IMR-90 (cell line): ENCODE data around the gene SMG1. TPM values are rescaled to one million over a fixed set of nuclear protein-coding genes. Genes with fewer than 3 reads are reported as not detected.

Experiments
- ATAC-seq: fragments of 200-7000 bp; cut with Tn5 transposase; 2 replicates; pipeline ENCODE4 v1.9.1; 2020; ENCODE audit warnings: low read depth, mild to moderate bottlenecking, moderate library complexity
- BruUV-seq: library from RNA; stranded (reverse); fragments of 400-500 nt; replicated peaks from 2 replicates; lab custom pipeline; 2021; lab: Mats Ljungman, UMichigan
- CTCF ChIA-PET: fragments of 300-600 bp; formaldehyde crosslinking; extraction: SDS; loops from one replicate; lab custom pipeline; 2021; ENCODE audit warnings: antibody characterized with exemption; lab: Yijun Ruan, JAX
- POLR2A ChIA-PET: fragments of 300-600 bp; sonication (Branson Sonifier 250); formaldehyde crosslinking; loops from one replicate; lab custom pipeline; 2022; ENCODE audit warnings: antibody characterized with exemption; ENCODE audit not compliant: unreplicated experiment; lab: Charles Lee
- DNase-seq: peaks from one replicate; pipeline ENCODE4 v3.0.0; 2013
- H2AFZ ChIP-seq: replicated peaks from 2 replicates; pipeline ENCODE3; 2013; ENCODE audit warnings: low read length, mild to moderate bottlenecking; ENCODE audit not compliant: poor library complexity
- H2AK5ac ChIP-seq: 2 replicates; pipeline ENCODE4 v1.6.1; 2013; ENCODE audit warnings: low read depth, low read length, inconsistent platforms
- H2AK9ac ChIP-seq: replicated peaks from 2 replicates; pipeline ENCODE3; 2013; ENCODE audit warnings: mild to moderate bottlenecking, low read depth, low read length, moderate library complexity; ENCODE audit not compliant: poor library complexity
- H2BK120ac ChIP-seq: 2 replicates; pipeline ENCODE4 v1.6.1; 2013; ENCODE audit warnings: low read depth, low read length, inconsistent platforms
- H2BK15ac ChIP-seq: 3 replicates; pipeline ENCODE4 v1.6.1; 2013; ENCODE audit warnings: low read depth, low read length, inconsistent platforms
- H2BK20ac ChIP-seq: 2 replicates; pipeline ENCODE4 v1.6.1; 2013; ENCODE audit warnings: low read depth, mild to moderate bottlenecking, inconsistent platforms, low read length, moderate library complexity
- H2BK5ac ChIP-seq: 2 replicates; pipeline ENCODE4 v1.6.1; 2013; ENCODE audit warnings: mild to moderate bottlenecking, low read depth, low read length, inconsistent platforms; ENCODE audit not compliant: poor library complexity, severe bottlenecking
- H3K14ac ChIP-seq: replicated peaks from 2 replicates; pipeline ENCODE4 v1.6.1; 2013; ENCODE audit warnings: low read depth, low read length, inconsistent platforms
- H3K18ac ChIP-seq: 2 replicates; pipeline ENCODE4 v1.6.1; 2013; ENCODE audit warnings: low read depth, low read length, control low read depth
- H3K23ac ChIP-seq: 2 replicates; pipeline ENCODE4 v1.6.1; 2013; ENCODE audit warnings: low read depth, low read length, inconsistent platforms
- H3K27ac ChIP-seq: 2 replicates; pipeline ENCODE4 v1.5.1; 2013; ENCODE audit warnings: mild to moderate bottlenecking, control low read depth, low read length; ENCODE audit not compliant: insufficient read depth
- H3K27me3 ChIP-seq: 2 replicates; pipeline ENCODE4 v1.6.1; 2013; ENCODE audit warnings: low read length; ENCODE audit not compliant: control insufficient read depth, insufficient read depth
- H3K36me3 ChIP-seq: 2 replicates; pipeline ENCODE4 v1.6.1; 2013; ENCODE audit warnings: low read length, mixed read lengths; ENCODE audit not compliant: control insufficient read depth, insufficient read depth
- H3K4ac ChIP-seq: 2 replicates; pipeline ENCODE4 v1.6.1; 2013; ENCODE audit warnings: low read depth, low read length, inconsistent platforms
- H3K4me1 ChIP-seq: 2 replicates; pipeline ENCODE4 v1.6.1; 2013; ENCODE audit warnings: low read length, mixed read lengths; ENCODE audit not compliant: control insufficient read depth, insufficient read depth
- H3K4me2 ChIP-seq: 2 replicates; pipeline ENCODE4 v1.6.1; 2013; ENCODE audit warnings: low read depth, mild to moderate bottlenecking, control low read depth, low read length, moderate library complexity
- H3K4me3 ChIP-seq: 2 replicates; pipeline ENCODE4 v1.5.1; 2013; ENCODE audit warnings: low read depth, mild to moderate bottlenecking, control low read depth, low read length, moderate library complexity; ENCODE audit not compliant: insufficient read depth
- H3K56ac ChIP-seq: 2 replicates; pipeline ENCODE4 v1.6.1; 2013; ENCODE audit warnings: low read length, inconsistent platforms; ENCODE audit not compliant: insufficient read depth; ENCODE audit errors: extremely low read depth
- H3K79me1 ChIP-seq, 2 experiments: 2 replicates each; pipeline ENCODE4 v1.6.1; 2013; ENCODE audit warnings: low read length in 2 of 2, inconsistent platforms in 1 of 2, low read depth in 1 of 2
- H3K9ac ChIP-seq: 2 replicates; pipeline ENCODE4 v1.6.1; 2013; ENCODE audit warnings: low read depth, low read length, control low read depth
- H3K9me1 ChIP-seq: 2 replicates; pipeline ENCODE4 v1.6.1; 2013; ENCODE audit warnings: low read length, inconsistent platforms; ENCODE audit not compliant: insufficient read depth
- H3K9me3 ChIP-seq: 2 replicates; pipeline ENCODE4 v1.6.1; 2013; ENCODE audit warnings: low read length; ENCODE audit not compliant: control insufficient read depth, insufficient read depth
- H4K20me1 ChIP-seq: 2 replicates; pipeline ENCODE4 v1.6.1; 2013; ENCODE audit warnings: low read length, inconsistent platforms; ENCODE audit not compliant: insufficient read depth
- H4K5ac ChIP-seq: 2 replicates; pipeline ENCODE4 v1.6.1; 2013; ENCODE audit warnings: mild to moderate bottlenecking, low read depth, low read length, control low read depth
- H4K8ac ChIP-seq, 2 experiments: 2 replicates each; pipeline ENCODE4 v1.6.1; 2013; ENCODE audit warnings: low read depth in 2 of 2, low read length in 2 of 2, control low read depth in 1 of 2, inconsistent platforms in 1 of 2
- H4K91ac ChIP-seq: 2 replicates; pipeline ENCODE4 v1.6.1; 2013; ENCODE audit warnings: low read depth, low read length, inconsistent platforms; ENCODE audit not compliant: insufficient read depth
- BHLHE40 ChIP-seq: fragments of 150-350 bp; IDR thresholded peaks from 2 replicates; pipeline ENCODE4 v1.6.1; 2016; ENCODE audit warnings: mild to moderate bottlenecking, low read depth, low read length
- CEBPB ChIP-seq: IDR thresholded peaks from 2 replicates; pipeline ENCODE4 v1.6.1; 2012; ENCODE audit warnings: low read depth, low read length, improper control_type of control experiment
- CHD1 ChIP-seq: IDR thresholded peaks from 2 replicates; pipeline ENCODE4 v1.6.1; 2012; ENCODE audit warnings: low read depth, low read length, improper control_type of control experiment
- FOS ChIP-seq: fragments of 150-350 bp; IDR thresholded peaks from 2 replicates; pipeline ENCODE4 v1.6.1; 2016; ENCODE audit warnings: low read depth, low read length
- MAFK ChIP-seq: IDR thresholded peaks from 2 replicates; pipeline ENCODE4 v1.6.1; 2012; ENCODE audit warnings: low read depth, low read length, improper control_type of control experiment
- MAZ ChIP-seq: IDR thresholded peaks from 2 replicates; pipeline ENCODE4 v1.6.1; 2012; ENCODE audit warnings: low read depth, mild to moderate bottlenecking, low read length, improper control_type of control experiment, moderate library complexity, borderline replicate concordance
- MXI1 ChIP-seq: IDR thresholded peaks from 2 replicates; pipeline ENCODE4 v1.6.1; 2012; ENCODE audit warnings: low read depth, mild to moderate bottlenecking, low read length, moderate library complexity, borderline replicate concordance
- NFE2L2 ChIP-seq: fragments of 150-350 bp; IDR thresholded peaks from 2 replicates; pipeline ENCODE4 v1.6.1; 2016; ENCODE audit warnings: low read depth, mild to moderate bottlenecking, low read length
- POLR2A ChIP-seq: IDR thresholded peaks from 2 replicates; pipeline ENCODE4 v1.6.1; 2012; ENCODE audit warnings: mild to moderate bottlenecking, low read depth, low read length
- RAD21 ChIP-seq: IDR thresholded peaks from 2 replicates; pipeline ENCODE4 v1.6.1; 2012; ENCODE audit warnings: low read length, improper control_type of control experiment
- RCOR1 ChIP-seq: IDR thresholded peaks from 2 replicates; pipeline ENCODE4 v1.6.1; 2012; ENCODE audit warnings: mild to moderate bottlenecking, low read length, improper control_type of control experiment; ENCODE audit not compliant: insufficient replicate concordance
- RFX5 ChIP-seq: IDR thresholded peaks from 2 replicates; pipeline ENCODE4 v1.8.0; 2012; ENCODE audit warnings: low read depth, mild to moderate bottlenecking, low read length, moderate library complexity
- SMC3 ChIP-seq: fragments of 150-350 bp; IDR thresholded peaks from 2 replicates; pipeline ENCODE4 v1.6.1; 2016; ENCODE audit warnings: low read depth, mild to moderate bottlenecking, antibody characterized with exemption, low read length, moderate library complexity
- USF2 ChIP-seq: fragments of 150-350 bp; IDR thresholded peaks from 2 replicates; pipeline ENCODE4 v1.6.1; 2017; ENCODE audit warnings: mild to moderate bottlenecking, antibody characterized with exemption, low read length, low read depth
- WGBS, 2 experiments: methylation state at CpG; one replicate each; pipeline versions ENCODE4 v1.1.5 to v1.1.7; 2013; ENCODE audit warnings: missing lambda C conversion rate in 2 of 2; ENCODE audit not compliant: insufficient read length in 1 of 2; ENCODE audit errors: extremely low coverage in 2 of 2; 5-methylcytosine and 5-hydroxymethylcytosine counted together
- dilution Hi-C: fragments of 300-500 bp; cut with HindIII; formaldehyde crosslinking; loops from one replicate; pipeline ENCODE4 v1.14.3; 2018; ENCODE audit warnings: low sequenced_read_pairs; ENCODE audit not compliant: unreplicated experiment
- in situ Hi-C: fragments of 300-500 bp; cut with MboI; formaldehyde crosslinking; loops from 3 replicates; pipeline ENCODE4 v1.14.3; 2019; ENCODE audit warnings: low sequenced_read_pairs, inconsistent platforms, mixed read lengths
- intact Hi-C: fragments of 100-400 bp; cut with micrococcal nuclease; formaldehyde crosslinking; loops from 2 replicates; pipeline ENCODE4 v1.10.0; 2022
- polyA plus RNA-seq, 3 experiments: library from polyadenylated mRNA; depleted of rRNA; stranded (reverse); fragments of >200 nt; gene quantifications; 2 replicates each; pipeline ENCODE4 v1.2.3, GENCODE V29; 2012; ENCODE audit warnings: low replicate concordance in 1 of 3
- total RNA-seq: library from RNA; depleted of rRNA; stranded (reverse); fragments of >200 nt; gene quantifications from 2 replicates; pipeline ENCODE4 v1.2.3, GENCODE V29; 2012
- TF ChIP-seq, protein P1 (sequence below): fragments of 150-350 bp; IDR thresholded peaks from 2 replicates; pipeline ENCODE4 v1.6.1; 2016; ENCODE audit warnings: low read depth, mild to moderate bottlenecking, low read length, moderate library complexity, borderline replicate concordance
- TF ChIP-seq, protein P2 (sequence below): conservative IDR thresholded peaks from 2 replicates; pipeline ENCODE4 v1.5.1; 2012; ENCODE audit warnings: mild to moderate bottlenecking, low read depth, low read length, improper control_type of control experiment

The SMG1 gene
- total and polyA plus RNA-seq, 2 of the 4 experiments (the other 2 are of a cell fraction) = 13.4 to 53.8 TPM

GRCh38 chr16:18943414-18943813, 17.2 kb upstream of the SMG1 start:
- Histone ChIP-seq H2BK5ac (no peak overlapping the region), H2BK15ac (no peak overlapping the region), H3K56ac (no peak overlapping the region), H4K8ac (no peak overlapping the region), H2BK120ac (no peak overlapping the region), H3K4me3 (no peak overlapping the region), H2AFZ (no peak overlapping the region), H3K27ac (no peak overlapping the region), H3K27me3 (peaks cover 1% of the 10 kb centered on the region; the same call in 1 of the 2 replicates), H2BK20ac (no peak overlapping the region), H4K91ac (no peak overlapping the region), H2AK5ac (no peak overlapping the region), H3K18ac (no peak overlapping the region), H3K79me1 (no peaks in the 10 kb centered on the region), H3K23ac (no peak overlapping the region), H4K5ac (no peak overlapping the region), H3K4ac (no peak overlapping the region), H3K14ac (no peak overlapping the region), H3K4me1 (no peaks in the 10 kb centered on the region), H3K9me3 (no peaks in the 10 kb centered on the region), H3K9ac (no peak overlapping the region), H2AK9ac (no peak overlapping the region), H3K4me2 (no peak overlapping the region), H3K36me3 (no peaks in the 10 kb centered on the region), H3K9me1 (no peaks in the 10 kb centered on the region), H4K20me1 (no peaks in the 10 kb centered on the region)
- ATAC-seq (no peak), DNase-seq (no peak)
- in situ Hi-C loops (no loop called here), intact Hi-C loops (no loop called here), dilution Hi-C loops (no loop called here)
- TF ChIP-seq POLR2A (no peak), RFX5 (no peak), MXI1 (no peak), RAD21 (no peak), SMC3 (no peak), FOS (no peak), MAZ (no peak), CEBPB (no peak), NFE2L2 (no peak), USF2 (no peak), CHD1 (no peak), RCOR1 (no peak), BHLHE40 (no peak), MAFK (no peak)
- TF ChIP-seq, protein P1, sequence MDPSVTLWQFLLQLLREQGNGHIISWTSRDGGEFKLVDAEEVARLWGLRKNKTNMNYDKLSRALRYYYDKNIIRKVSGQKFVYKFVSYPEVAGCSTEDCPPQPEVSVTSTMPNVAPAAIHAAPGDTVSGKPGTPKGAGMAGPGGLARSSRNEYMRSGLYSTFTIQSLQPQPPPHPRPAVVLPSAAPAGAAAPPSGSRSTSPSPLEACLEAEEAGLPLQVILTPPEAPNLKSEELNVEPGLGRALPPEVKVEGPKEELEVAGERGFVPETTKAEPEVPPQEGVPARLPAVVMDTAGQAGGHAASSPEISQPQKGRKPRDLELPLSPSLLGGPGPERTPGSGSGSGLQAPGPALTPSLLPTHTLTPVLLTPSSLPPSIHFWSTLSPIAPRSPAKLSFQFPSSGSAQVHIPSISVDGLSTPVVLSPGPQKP = no peak
- TF ChIP-seq, protein P2, sequence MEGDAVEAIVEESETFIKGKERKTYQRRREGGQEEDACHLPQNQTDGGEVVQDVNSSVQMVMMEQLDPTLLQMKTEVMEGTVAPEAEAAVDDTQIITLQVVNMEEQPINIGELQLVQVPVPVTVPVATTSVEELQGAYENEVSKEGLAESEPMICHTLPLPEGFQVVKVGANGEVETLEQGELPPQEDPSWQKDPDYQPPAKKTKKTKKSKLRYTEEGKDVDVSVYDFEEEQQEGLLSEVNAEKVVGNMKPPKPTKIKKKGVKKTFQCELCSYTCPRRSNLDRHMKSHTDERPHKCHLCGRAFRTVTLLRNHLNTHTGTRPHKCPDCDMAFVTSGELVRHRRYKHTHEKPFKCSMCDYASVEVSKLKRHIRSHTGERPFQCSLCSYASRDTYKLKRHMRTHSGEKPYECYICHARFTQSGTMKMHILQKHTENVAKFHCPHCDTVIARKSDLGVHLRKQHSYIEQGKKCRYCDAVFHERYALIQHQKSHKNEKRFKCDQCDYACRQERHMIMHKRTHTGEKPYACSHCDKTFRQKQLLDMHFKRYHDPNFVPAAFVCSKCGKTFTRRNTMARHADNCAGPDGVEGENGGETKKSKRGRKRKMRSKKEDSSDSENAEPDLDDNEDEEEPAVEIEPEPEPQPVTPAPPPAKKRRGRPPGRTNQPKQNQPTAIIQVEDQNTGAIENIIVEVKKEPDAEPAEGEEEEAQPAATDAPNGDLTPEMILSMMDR = no peak
- ChIA-PET POLR2A (no interaction called here), CTCF (no interaction called here)
- no CpG with 5 or more reads among the region's 7 CpGs for WGBS, 2 experiments
- no TSS peak for BruUV-seq
